Keratinocyte (primary cell): ENCODE results near the gene RHOC. TPM values are rescaled to one million over a fixed set of nuclear protein-coding genes. Genes with fewer than 3 reads are reported as not detected.

Experiments used
- DNase-seq: peaks from one replicate; pipeline ENCODE4 v3.0.0-alpha.2; 2011; ENCODE audit warnings: low read depth, missing footprints, low spot score
- FAIRE-seq: peaks from 2 replicates; lab custom pipeline; 2011; peaks lifted over from hg19 to GRCh38; lab: Jason Lieb, UNC
- H2AFZ ChIP-seq: 2 replicates; pipeline ENCODE4 v1.6.0; 2012; ENCODE audit warnings: low read length, control low read depth, inconsistent platforms; ENCODE audit not compliant: control insufficient read depth
- H3K27ac ChIP-seq: 2 replicates; pipeline ENCODE4 v1.5.1; 2011; ENCODE audit warnings: low read length; ENCODE audit not compliant: control insufficient read depth, insufficient read depth
- H3K27me3 ChIP-seq: 3 replicates; pipeline ENCODE4 v1.6.0; 2011; ENCODE audit warnings: low read length; ENCODE audit not compliant: control insufficient read depth, insufficient read depth; ENCODE audit errors: extremely low read depth
- H3K36me3 ChIP-seq, 2 experiments: 2 replicates in 1 of 2; 3 replicates in 1 of 2; pipeline ENCODE4 v1.5.1; 2011; ENCODE audit warnings: low read length in 2 of 2, mild to moderate bottlenecking in 1 of 2; ENCODE audit not compliant: control insufficient read depth in 2 of 2, insufficient read depth in 2 of 2; ENCODE audit errors: extremely low read depth in 1 of 2
- H3K4me1 ChIP-seq: 3 replicates; pipeline ENCODE4 v1.5.1; 2011; ENCODE audit warnings: low read length; ENCODE audit not compliant: control insufficient read depth, insufficient read depth; ENCODE audit errors: extremely low read depth
- H3K4me2 ChIP-seq: 3 replicates; pipeline ENCODE4 v1.6.0; 2011; ENCODE audit warnings: low read depth, low read length; ENCODE audit not compliant: control insufficient read depth, insufficient read depth; ENCODE audit errors: extremely low read depth
- H3K4me3 ChIP-seq, 3 experiments: fragments of 200-600 bp in 1 of 3; sonication (generic) in 1 of 3; 2 replicates in 2 of 3; 3 replicates in 1 of 3; pipeline ENCODE4 v1.5.1; 2011 to 2016; ENCODE audit warnings: low read length in 3 of 3, mild to moderate bottlenecking in 3 of 3, control low read depth in 2 of 3, inconsistent platforms in 1 of 3, low read depth in 1 of 3, mixed read lengths in 1 of 3, mixed run types in 1 of 3, moderate library complexity in 1 of 3; ENCODE audit not compliant: control insufficient read depth in 2 of 3, insufficient read depth in 2 of 3; ENCODE audit errors: extremely low read depth in 1 of 3
- H3K79me2 ChIP-seq: 2 replicates; pipeline ENCODE4 v1.6.0; 2012; ENCODE audit warnings: low read length; ENCODE audit not compliant: control insufficient read depth, insufficient read depth
- H3K9ac ChIP-seq: 3 replicates; pipeline ENCODE4 v1.6.0; 2011; ENCODE audit warnings: low read length; ENCODE audit not compliant: control insufficient read depth, insufficient read depth; ENCODE audit errors: extremely low read depth
- H3K9me1 ChIP-seq: 3 replicates; pipeline ENCODE4 v1.6.0; 2011; ENCODE audit warnings: low read length; ENCODE audit not compliant: control insufficient read depth, insufficient read depth; ENCODE audit errors: extremely low read depth
- H3K9me3 ChIP-seq: 2 replicates; pipeline ENCODE4 v1.5.1; 2012; ENCODE audit warnings: low read depth, low read length; ENCODE audit not compliant: control insufficient read depth
- H4K20me1 ChIP-seq: 3 replicates; pipeline ENCODE4 v1.6.0; 2011; ENCODE audit warnings: low read length; ENCODE audit not compliant: control insufficient read depth, insufficient read depth; ENCODE audit errors: extremely low read depth
- CTCF ChIP-seq, 3 experiments: IDR thresholded peaks in 1 of 3; conservative IDR thresholded peaks in 1 of 3; optimal IDR thresholded peaks in 1 of 3; 2 replicates in 2 of 3; 3 replicates in 1 of 3; pipeline versions ENCODE3 to v1.5.1; 2011; ENCODE audit warnings: low read length in 3 of 3, mild to moderate bottlenecking in 3 of 3, moderate library complexity in 2 of 3, control low read depth in 1 of 3, inconsistent platforms in 1 of 3; ENCODE audit not compliant: insufficient read depth in 2 of 3; ENCODE audit errors: extremely low read depth in 1 of 3
- EZH2 ChIP-seq: IDR thresholded peaks from one replicate; pipeline ENCODE4 v1.6.1; 2012; ENCODE audit warnings: inconsistent platforms, mild to moderate bottlenecking, low read length, moderate library complexity
- dilution Hi-C: fragments of 300-500 bp; cut with MboI; formaldehyde crosslinking; loops from one replicate; pipeline ENCODE4 v1.7.0; 2020; ENCODE audit warnings: low sequenced_read_pairs; ENCODE audit not compliant: extremely low pct_ligation_motif_present
- polyA plus RNA-seq, 5 experiments: library from polyadenylated mRNA; depleted of rRNA in 3 of 5; stranded (reverse) in 3 of 5; stranded (forward) in 1 of 5; unstranded in 1 of 5; fragments of >200 nt; gene quantifications; 1 replicate in 1 of 5; 2 replicates in 3 of 5; 3 replicates in 1 of 5; pipeline versions ENCODE4 v1.2.1 to v1.2.3, GENCODE V29; 2011 to 2012; ENCODE audit warnings: missing spikeins in 2 of 5, low read depth in 1 of 5, low replicate concordance in 1 of 5

RHOC gene
- polyA plus RNA-seq, 1 donor (not counting 4 experiments of a cell fraction or from before 2014, with no cell fraction given): 639 TPM

DNA sequence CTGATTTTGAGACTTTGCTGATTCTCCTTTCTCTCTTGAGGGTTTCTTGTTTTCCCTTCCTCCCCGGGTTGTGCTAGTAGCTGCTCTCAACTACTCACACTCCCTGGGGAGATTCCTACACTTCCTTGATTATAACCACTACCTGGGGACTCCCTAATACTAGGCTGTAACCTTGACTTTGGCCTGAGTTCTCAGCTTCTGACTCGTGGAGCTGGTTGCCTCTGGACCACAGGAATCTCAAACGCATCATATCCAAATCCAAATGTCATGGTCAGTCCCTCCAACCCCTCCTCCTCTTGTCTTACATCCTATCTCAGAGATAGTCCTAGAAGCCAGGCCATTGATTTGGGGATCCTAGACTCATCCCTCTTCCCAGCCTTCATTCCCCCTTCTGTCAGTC lies 20.5 kb downstream of the RHOC start:
- Histone ChIP-seq H3K27me3 (no peaks in the 10 kb centered on the region), H3K27ac (no peak overlapping the region), H2AFZ (no peak overlapping the region), H3K4me3 (no peak overlapping the region), H3K79me2 (peaks cover 6% of the 10 kb centered on the region), H3K9ac (no peak overlapping the region), H3K4me1 (peaks cover 25% of the 10 kb centered on the region), H3K9me1 (no peaks in the 10 kb centered on the region), H4K20me1 (no peaks in the 10 kb centered on the region), H3K4me2 (peak overlapping the region; percentile 66), H3K9me3 (no peaks in the 10 kb centered on the region), H3K36me3 (peaks cover 4 to 10% of the 10 kb centered on the region in 2 experiments)
- dilution Hi-C loops: no loop called here
- no peak for DNase-seq
- TF ChIP-seq EZH2 (no peak), CTCF (optimal IDR thresholded peaks at IDR 0.05 in 1 of 3, IDR thresholded peaks at IDR 0.05 in 1 of 3, conservative IDR thresholded peaks at IDR 0.05 in 1 of 3; ENCODE audit: extremely low read depth in 1 of 3, insufficient read depth in 2 of 3, low read length in 3 of 3) (no peak)
- FAIRE-seq: no peak

DNA sequence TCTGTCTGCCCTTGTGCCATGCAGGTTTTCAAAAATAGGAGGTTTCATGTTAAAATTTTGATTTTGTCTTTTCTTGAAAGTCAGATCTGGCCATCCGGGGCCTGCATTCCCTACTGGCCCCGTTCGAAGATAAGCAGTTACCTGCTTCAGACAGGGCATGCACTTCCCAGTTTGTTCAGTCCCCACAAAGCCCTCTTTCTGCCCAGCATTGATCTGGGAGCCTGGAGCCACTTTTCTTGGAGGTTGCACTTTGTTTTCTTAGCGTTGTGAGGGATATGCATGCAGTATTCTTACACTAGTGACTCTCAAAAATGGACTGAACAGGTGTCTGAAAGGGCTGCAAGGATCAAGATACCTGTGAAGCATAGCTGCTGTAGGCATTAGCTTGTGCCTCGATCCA lies 21.0 kb downstream of the RHOC start:
- H2AFZ ChIP-seq: no peak overlapping the region
- no peaks in the 10 kb centered on the region for H3K27me3 ChIP-seq
- peaks cover 2 to 10% of the 10 kb centered on the region in 2 experiments for H3K36me3 ChIP-seq
- no peak overlapping the region for H3K4me2 ChIP-seq
- TF ChIP-seq EZH2 (no peak), CTCF (optimal IDR thresholded peaks at IDR 0.05 in 1 of 3, IDR thresholded peaks at IDR 0.05 in 1 of 3, conservative IDR thresholded peaks at IDR 0.05 in 1 of 3; ENCODE audit: extremely low read depth in 1 of 3, insufficient read depth in 2 of 3, low read length in 3 of 3) (no peak)
- H3K9me1 ChIP-seq: no peaks in the 10 kb centered on the region
- H3K79me2 ChIP-seq: peaks cover 6% of the 10 kb centered on the region
- dilution Hi-C loops: no loop called here
- no peak for FAIRE-seq
- no peak overlapping the region for H3K9ac ChIP-seq
- no peaks in the 10 kb centered on the region for H4K20me1 ChIP-seq
- no peak overlapping the region for H3K4me3 ChIP-seq
- no peak for DNase-seq
- peaks cover 25% of the 10 kb centered on the region for H3K4me1 ChIP-seq
- H3K9me3 ChIP-seq: no peaks in the 10 kb centered on the region
- no peak overlapping the region for H3K27ac ChIP-seq
